Kasumi-1 (cell line): Measurements from ENCODE around the gene GSTK1.
A peak's percentile ranks its signal among the peaks of the same experiment; 100 is the strongest.

Experiments
- DNase-seq, 2 experiments: peaks; one replicate each; lab custom pipeline; 2025; lab: John Stamatoyannopoulos, UW

GSTK1 gene

GRCh38 chr7:143299346-143299745 lies 36.1 kb downstream of the GSTK1 start:
- no peak for DNase-seq

- peak; percentile 24 for DNase-seq
Measured at GRCh38 chr7:143299840-143300239, 36.6 kb downstream of the GSTK1 start.

- peak; percentile 94 to 97 for DNase-seq
Measured at GRCh38 chr7:143300959-143301935, 38.0 kb downstream of the GSTK1 start.

- DNase-seq: no peak
Measured at GRCh38 chr7:143303733-143304132, 40.5 kb downstream of the GSTK1 start.

GRCh38 chr7:143304938-143305337 lies 41.7 kb downstream of the GSTK1 start:
- DNase-seq: no peak

- DNase-seq: peak; percentile 63 to 68
Measured at GRCh38 chr7:143305423-143306070, 42.3 kb downstream of the GSTK1 start.

GRCh38 chr7:143308632-143309031 lies 45.4 kb downstream of the GSTK1 start:
- DNase-seq: no peak

- DNase-seq: no peak
Measured at GRCh38 chr7:143314127-143314526, 50.9 kb downstream of the GSTK1 start.

GRCh38 chr7:143315776-143316175 lies 52.5 kb downstream of the GSTK1 start, which contains the start of gene CLCN1:
Gene CLCN1 (plus strand): TSS chr7:143316111. CDS start chr7:143316213, 102 bp downstream.
- no peak for DNase-seq

- no peak for DNase-seq
Measured at GRCh38 chr7:143316492-143316891, 53.3 kb downstream of the GSTK1 start.

- DNase-seq: no peak
Measured at GRCh38 chr7:143318661-143319060, 55.4 kb downstream of the GSTK1 start.
